Body of pancreas (tissue), 4 donors: ENCODE results near the gene BACE2.

Experiments used
- POLR2A ChIP-seq, 3 donors: fragments of 450-650 bp; IDR thresholded peaks; one replicate each; pipeline ENCODE4 v1.6.1; 2016; ENCODE audit warnings: antibody characterized with exemption in 3 of 3, mild to moderate bottlenecking in 2 of 3
- TF ChIP-seq, protein P1 (sequence below), 7 experiments: fragments of 450-650 bp in 4 of 7; fragments of 200-600 bp in 3 of 7; sonication (generic) in 3 of 7; IDR thresholded peaks; one replicate each; pipeline ENCODE4 v1.5.1; 2016 to 2019; ENCODE audit warnings: antibody characterized with exemption in 7 of 7

- TF ChIP-seq, protein P1, sequence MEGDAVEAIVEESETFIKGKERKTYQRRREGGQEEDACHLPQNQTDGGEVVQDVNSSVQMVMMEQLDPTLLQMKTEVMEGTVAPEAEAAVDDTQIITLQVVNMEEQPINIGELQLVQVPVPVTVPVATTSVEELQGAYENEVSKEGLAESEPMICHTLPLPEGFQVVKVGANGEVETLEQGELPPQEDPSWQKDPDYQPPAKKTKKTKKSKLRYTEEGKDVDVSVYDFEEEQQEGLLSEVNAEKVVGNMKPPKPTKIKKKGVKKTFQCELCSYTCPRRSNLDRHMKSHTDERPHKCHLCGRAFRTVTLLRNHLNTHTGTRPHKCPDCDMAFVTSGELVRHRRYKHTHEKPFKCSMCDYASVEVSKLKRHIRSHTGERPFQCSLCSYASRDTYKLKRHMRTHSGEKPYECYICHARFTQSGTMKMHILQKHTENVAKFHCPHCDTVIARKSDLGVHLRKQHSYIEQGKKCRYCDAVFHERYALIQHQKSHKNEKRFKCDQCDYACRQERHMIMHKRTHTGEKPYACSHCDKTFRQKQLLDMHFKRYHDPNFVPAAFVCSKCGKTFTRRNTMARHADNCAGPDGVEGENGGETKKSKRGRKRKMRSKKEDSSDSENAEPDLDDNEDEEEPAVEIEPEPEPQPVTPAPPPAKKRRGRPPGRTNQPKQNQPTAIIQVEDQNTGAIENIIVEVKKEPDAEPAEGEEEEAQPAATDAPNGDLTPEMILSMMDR (IDR thresholded peaks at IDR 0.05): no peak
- TF ChIP-seq POLR2A (IDR thresholded peaks at IDR 0.05): no peak
Observed at GRCh38 chr21:41302976-41303375, 135.0 kb downstream of the BACE2 start.
